Heart left ventricle (tissue), 16 donors: ENCODE measurements around the gene FUZ. TPM values are rescaled to one million over a fixed set of nuclear protein-coding genes. Genes with fewer than 3 reads are reported as not detected.

ENCODE experiments used
- ATAC-seq, 4 donors: fragments of 200-7000 bp; cut with Tn5 transposase; one replicate each; pipeline ENCODE4 v1.9.1; 2020 to 2022; ENCODE audit warnings: moderate library complexity in 4 of 4, mild to moderate bottlenecking in 3 of 4, moderate number of reproducible peaks in 1 of 4
- DNase-seq, 5 donors: peaks; one replicate each; pipeline ENCODE4 v3.0.0-alpha.2; 2020
- H3K27ac ChIP-seq, 12 donors: fragments of 200-600 bp; sonication (generic) in 4 of 12; one replicate each; pipeline versions ENCODE4 v1.5.0 to v1.8.0; 2016 to 2022; ENCODE audit warnings: mild to moderate bottlenecking in 2 of 12
- H3K27me3 ChIP-seq, 9 donors: fragments of 200-600 bp; sonication (generic) in 2 of 9; one replicate each; pipeline versions ENCODE4 v1.5.1 to v1.8.0; 2016 to 2022; ENCODE audit warnings: mild to moderate bottlenecking in 3 of 9
- H3K36me3 ChIP-seq, 9 donors: fragments of 200-600 bp; sonication (generic) in 2 of 9; one replicate each; pipeline versions ENCODE4 v1.5.0 to v1.8.0; 2018 to 2022; ENCODE audit warnings: mild to moderate bottlenecking in 2 of 9
- H3K4me1 ChIP-seq, 12 donors: fragments of 200-600 bp; sonication (generic) in 4 of 12; one replicate each; pipeline versions ENCODE4 v1.5.0 to v1.8.0; 2016 to 2022; ENCODE audit warnings: mild to moderate bottlenecking in 3 of 12
- H3K4me3 ChIP-seq, 12 donors: fragments of 200-600 bp; sonication (generic) in 4 of 12; one replicate each; pipeline versions ENCODE4 v1.5.0 to v1.8.0; 2017 to 2022; ENCODE audit warnings: mild to moderate bottlenecking in 9 of 12, moderate library complexity in 4 of 12
- H3K9me3 ChIP-seq, 12 donors: fragments of 200-600 bp; sonication (generic) in 4 of 12; one replicate each; pipeline versions ENCODE4 v1.5.0 to v1.8.0; 2016 to 2022; ENCODE audit warnings: mild to moderate bottlenecking in 1 of 12
- CTCF ChIP-seq, 12 donors: fragments of 200-600 bp; sonication (generic) in 4 of 12; IDR thresholded peaks; one replicate each; pipeline versions ENCODE4 v1.5.0 to v1.8.0; 2018 to 2022; ENCODE audit warnings: antibody characterized with exemption in 12 of 12, mild to moderate bottlenecking in 5 of 12
- POLR2A ChIP-seq, 2 donors: fragments of 450-650 bp; IDR thresholded peaks; one replicate each; pipeline ENCODE4 v1.6.1; 2017; ENCODE audit warnings: antibody characterized with exemption in 2 of 2, mild to moderate bottlenecking in 2 of 2, moderate library complexity in 2 of 2
- WGBS, 4 donors: extraction: QIAGEN DNeasy Blood & Tissue Kit in 2 of 4; methylation state at CpG; one replicate each; pipeline versions ENCODE4 v1.1.5 to v1.1.7; 2013 to 2018; 5-methylcytosine and 5-hydroxymethylcytosine counted together
- intact Hi-C, 10 donors: fragments of 100-400 bp; cut with DNase I; formaldehyde crosslinking; loops; one replicate each; pipeline versions ENCODE4 v1.11.1 to v1.14.2; 2022
- polyA plus RNA-seq, 2 donors: library from polyadenylated mRNA; stranded (reverse); fragments of 200-250 nt; gene quantifications; one replicate each; pipeline ENCODE4 v1.2.3, GENCODE V29; 2013
- total RNA-seq, 9 donors: library from RNA; depleted of rRNA in 2 of 9; stranded (reverse); fragments of >200 nt in 2 of 9; fragmentation: NEBNext Ultra II Directional in 3 of 9; extraction: Animal tissue kit (Norgen Biotek cat#: 25700) in 3 of 9; gene quantifications; one replicate each; pipeline versions ENCODE4 v1.1.0 to v1.2.4, GENCODE V29; 2016 to 2023
- donor health status: ischemic (EF 13 %, LVEDD 7.1; RV severe dilation, severe dysfunction).
- donor health status: healthy with polysubstance abuse.
- donor health status: DM: no; HTN: yes; CAD: no.
- donor health status: DM: no; HTN: no; CAD: no.
- donor health status: ischemic (EF 25% LVEDD 6.9; RV normal size, moderate dysfunction).
- donor health status: ischemic (EF 25% LVEDD 5.7; RV mildly dilated, moderate dysfunction).
- donor health status: healthy.
- donor health status: DM: yes; HTN: yes; CAD: no.
- donor health status: ischemic (EF 35%, LVEDD 5.7; RV mildly dilated, moderate dysfunction).
- donor health status: nonischemic (EF 11% LVEDD 7.7; RV severe dilation, severe dysfunction).
- donor health status: DM: yes; HTN: yes; CAD: no.
- donor health status: PGD.
- donor health status: ischemic (EF 29% LVEDD 5.4; RV normal size, mild dysfunction).
- donor health status: nonischemic (EF 23%, LVEDD 6.1; RV moderate dilation, normal function).

Gene FUZ
- total and polyA plus RNA-seq, 11 donors = 12.7 to 29.1 (median 16.2) TPM

GRCh38 chr19:49818649-49819370, 5.7 kb upstream of the FUZ start:
- 15 to 27% (median 22%) methylated on average over 12 to 16 of the region's 16 CpGs for WGBS, 4 donors

GRCh38 chr19:49817964-49818648, 5.0 kb upstream of the FUZ start, which contains the start of gene MED25:
Gene MED25 (plus strand): TSS chr19:49818289. CDS start chr19:49818342, 53 bp downstream.
- WGBS, 4 donors = 0 to 1% (median 1%) methylated on average over 28 to 57 of the region's 57 CpGs
- Histone ChIP-seq H3K4me1 (peaks cover 0 to 40% (median 28%) of the 10 kb centered on the region in 12 donors), H3K27me3 (no peaks in the 10 kb centered on the region), H3K27ac (peak within 1 kb of the TSS; percentile 87 to 100 (median 97)), H3K36me3 (peaks cover 0 to 16% (median 4%) of the 10 kb centered on the region in 9 donors), H3K9me3 (no peaks in the 10 kb centered on the region), H3K4me3 (peak within 1 kb of the TSS; percentile 45 to 93 (median 80))
- peak; percentile 40 to 81 for TF ChIP-seq POLR2A (IDR thresholded peaks at IDR 0.05)
- peak in 7 of 12 donors; percentile 10 to 49 (median 28) for TF ChIP-seq CTCF (IDR thresholded peaks at IDR 0.05)
- peak; percentile 52 to 80 (median 75) for ATAC-seq
- DNase-seq = peak; percentile 85 to 92 (median 89)
- intact Hi-C loops = loop anchor here in 6 of 10 donors (1.0 to 5.0 kb wide), 7 partner anchors 33 to 186 kb away; partner anchors contain the start of genes PNKP (in 5 of the 6), PTOV1 (in 4 of the 6), AKT1S1 (in 2 of the 6) and TBC1D17 (in 2 of the 6)

More at GRCh38 chr19:49818649-49819370, 5.7 kb upstream of the FUZ start:
- TF ChIP-seq POLR2A (IDR thresholded peaks at IDR 0.05) (no peak), CTCF (IDR thresholded peaks at IDR 0.05) (no peak)
- ATAC-seq = no peak
- no peaks in the 10 kb centered on the region for H3K27me3 ChIP-seq
- H3K4me1 ChIP-seq = peaks cover 0 to 38% (median 27%) of the 10 kb centered on the region in 12 donors
- no peaks in the 10 kb centered on the region for H3K9me3 ChIP-seq
- peak in 1 of 5 donors; percentile 41 for DNase-seq
- intact Hi-C loops = loop anchor here in 6 of 10 donors (1.0 to 5.0 kb wide), 7 partner anchors 32 to 187 kb away; partner anchors contain the start of genes PNKP (in 5 of the 6), PTOV1 (in 4 of the 6), AKT1S1 (in 1 of the 6) and TBC1D17 (in 1 of the 6)
- H3K27ac ChIP-seq = peak overlapping the region; percentile 87 to 100 (median 97)
- peak overlapping the region; percentile 45 to 93 (median 80) for H3K4me3 ChIP-seq
- peaks cover 0 to 23% (median 11%) of the 10 kb centered on the region in 9 donors for H3K36me3 ChIP-seq

- Histone ChIP-seq H3K36me3 (peaks cover 0 to 9% (median 0%) of the 10 kb centered on the region in 9 donors), H3K4me3 (peak overlapping the region in 3 of 12 donors; percentile 63 to 84 (median 79)), H3K4me1 (peaks cover 0 to 45% (median 31%) of the 10 kb centered on the region in 12 donors), H3K27ac (peak overlapping the region; percentile 87 to 100 (median 97)), H3K9me3 (no peaks in the 10 kb centered on the region), H3K27me3 (no peaks in the 10 kb centered on the region)
- ATAC-seq (no peak), DNase-seq (peak in 1 of 5 donors; percentile 32)
- intact Hi-C loops = loop anchor here in 5 of 10 donors (2.0 to 5.0 kb wide), 4 partner anchors 36 to 184 kb away; partner anchors contain the start of genes PNKP (in 4 of the 5), PTOV1 (in 3 of the 5), AKT1S1 (in 1 of the 5) and TBC1D17 (in 1 of the 5)
- 87 to 90% (median 88%) methylated on average over 14 of the region's 14 CpGs for WGBS, 4 donors
- TF ChIP-seq CTCF (IDR thresholded peaks at IDR 0.05) (no peak), POLR2A (IDR thresholded peaks at IDR 0.05) (no peak)
Measured at GRCh38 chr19:49816590-49816989, 3.5 kb upstream of the FUZ start.
